Heart right ventricle (tissue), 16 donors: ENCODE measurements around the gene NRP2. TPM values are rescaled to one million over a fixed set of nuclear protein-coding genes. Genes with fewer than 3 reads are reported as not detected.
A peak's percentile ranks its signal among the peaks of the same experiment; 100 is the strongest.

ENCODE experiments used
- ATAC-seq, 8 donors: fragments of 200-7000 bp; cut with Tn5 transposase; one replicate each; pipeline ENCODE4 v1.9.1; 2020; ENCODE audit warnings: mild to moderate bottlenecking in 8 of 8, moderate library complexity in 8 of 8, moderate number of reproducible peaks in 1 of 8
- DNase-seq, 2 donors: peaks; one replicate each; pipeline ENCODE4 v3.0.0-alpha.2; 2020
- H3K27ac ChIP-seq, 10 donors: fragments of 200-600 bp; sonication (generic) in 2 of 10; one replicate each; pipeline versions ENCODE4 v1.5.0 to v1.8.0; 2020 to 2022; ENCODE audit warnings: mild to moderate bottlenecking in 3 of 10
- H3K27me3 ChIP-seq, 7 donors: fragments of 200-600 bp; one replicate each; pipeline ENCODE4 v1.8.0; 2021 to 2022; ENCODE audit warnings: mild to moderate bottlenecking in 2 of 7
- H3K36me3 ChIP-seq, 9 donors: fragments of 200-600 bp; sonication (generic) in 1 of 9; one replicate each; pipeline versions ENCODE4 v1.5.0 to v1.8.0; 2020 to 2022; ENCODE audit warnings: mild to moderate bottlenecking in 2 of 9
- H3K4me1 ChIP-seq, 9 donors: fragments of 200-600 bp; sonication (generic) in 1 of 9; one replicate each; pipeline versions ENCODE4 v1.5.0 to v1.8.0; 2020 to 2022; ENCODE audit warnings: mild to moderate bottlenecking in 4 of 9
- H3K4me3 ChIP-seq, 10 donors: fragments of 200-600 bp; sonication (generic) in 2 of 10; one replicate each; pipeline versions ENCODE4 v1.5.0 to v1.8.0; 2020 to 2022; ENCODE audit warnings: mild to moderate bottlenecking in 7 of 10, moderate library complexity in 2 of 10
- H3K9me3 ChIP-seq, 11 donors: fragments of 200-600 bp in 10 of 11; sonication (generic) in 2 of 11; one replicate each; pipeline versions ENCODE4 v1.5.0 to v1.8.0; 2013 to 2022; ENCODE audit warnings: mild to moderate bottlenecking in 2 of 11, control low read depth in 1 of 11, moderate library complexity in 1 of 11
- WGBS, 2 donors: extraction: QIAGEN DNeasy Blood & Tissue Kit; methylation state at CpG; one replicate each; pipeline ENCODE4 v1.1.7; 2013; ENCODE audit warnings: inconsistent platforms in 1 of 2; 5-methylcytosine and 5-hydroxymethylcytosine counted together
- intact Hi-C, 10 donors: fragments of 100-400 bp; cut with DNase I; formaldehyde crosslinking; loops; one replicate each; pipeline versions ENCODE4 v1.11.1 to v1.14.2; 2022
- polyA plus RNA-seq, 2 donors: library from polyadenylated mRNA; stranded (reverse); fragments of 200-250 nt; gene quantifications; one replicate each; pipeline ENCODE4 v1.2.3, GENCODE V29; 2013
- total RNA-seq, 10 donors: library from RNA; stranded (reverse); fragmentation: NEBNext Ultra II Directional in 3 of 10; extraction: Animal tissue kit (Norgen Biotek cat#: 25700) in 3 of 10; gene quantifications; one replicate each; pipeline versions ENCODE4 v1.2.1 to v1.2.4, GENCODE V29; 2021 to 2023
- TF ChIP-seq, protein P1 (sequence below), 9 donors: fragments of 200-600 bp; sonication (generic) in 2 of 9; IDR thresholded peaks; one replicate each; pipeline versions ENCODE4 v1.5.0 to v1.8.0; 2021 to 2022; ENCODE audit warnings: antibody characterized with exemption in 9 of 9, mild to moderate bottlenecking in 5 of 9, moderate library complexity in 1 of 9
- donor health status: Arrhythmogenic right ventricular cardiomyopathy.
- donor health status: ischemic (EF 13 %, LVEDD 7.1; RV severe dilation, severe dysfunction).
- donor health status: healthy with polysubstance abuse.
- donor health status: DM: no; HTN: yes; CAD: no.
- donor health status: DM: no; HTN: no; CAD: no.
- donor health status: ischemic (EF 25% LVEDD 6.9; RV normal size, moderate dysfunction).
- donor health status: ischemic (EF 25% LVEDD 5.7; RV mildly dilated, moderate dysfunction).
- donor health status: healthy.
- donor health status: DM: yes; HTN: yes; CAD: no.
- donor health status: Ischemic cardiomyopathy.
- donor health status: ischemic (EF 35%, LVEDD 5.7; RV mildly dilated, moderate dysfunction).
- donor health status: nonischemic (EF 11% LVEDD 7.7; RV severe dilation, severe dysfunction).
- donor health status: DM: yes; HTN: yes; CAD: no.
- donor health status: PGD.
- donor health status: ischemic (EF 29% LVEDD 5.4; RV normal size, mild dysfunction).
- donor health status: nonischemic (EF 23%, LVEDD 6.1; RV moderate dilation, normal function).

NRP2 gene
- total and polyA plus RNA-seq, 12 donors, result 2.5 to 29.4 (median 8.6) TPM

DNA sequence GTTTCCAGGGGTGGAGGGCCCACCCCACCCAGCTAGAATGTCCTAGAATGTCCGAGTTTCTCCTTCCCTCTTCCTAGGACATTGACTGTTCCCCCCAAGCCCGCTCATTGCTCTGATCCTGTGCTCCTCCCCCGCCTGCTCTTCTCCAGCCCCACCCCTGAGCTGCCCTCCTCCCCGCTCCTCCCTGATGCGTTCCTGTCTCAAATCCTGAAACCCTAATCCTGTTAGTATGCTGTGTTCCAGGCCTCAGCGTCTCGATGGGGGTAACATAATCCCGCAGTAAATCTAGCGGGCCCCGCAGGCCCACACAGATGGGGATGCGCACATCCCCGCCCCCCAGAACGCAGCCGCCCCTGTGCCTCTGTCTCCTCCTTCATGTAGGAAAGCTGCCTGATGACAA is 51.3 kb downstream of the NRP2 start:
- no peaks in the 10 kb centered on the region for H3K9me3 ChIP-seq
- intact Hi-C loops, result no loop called here
- TF ChIP-seq, protein P1, sequence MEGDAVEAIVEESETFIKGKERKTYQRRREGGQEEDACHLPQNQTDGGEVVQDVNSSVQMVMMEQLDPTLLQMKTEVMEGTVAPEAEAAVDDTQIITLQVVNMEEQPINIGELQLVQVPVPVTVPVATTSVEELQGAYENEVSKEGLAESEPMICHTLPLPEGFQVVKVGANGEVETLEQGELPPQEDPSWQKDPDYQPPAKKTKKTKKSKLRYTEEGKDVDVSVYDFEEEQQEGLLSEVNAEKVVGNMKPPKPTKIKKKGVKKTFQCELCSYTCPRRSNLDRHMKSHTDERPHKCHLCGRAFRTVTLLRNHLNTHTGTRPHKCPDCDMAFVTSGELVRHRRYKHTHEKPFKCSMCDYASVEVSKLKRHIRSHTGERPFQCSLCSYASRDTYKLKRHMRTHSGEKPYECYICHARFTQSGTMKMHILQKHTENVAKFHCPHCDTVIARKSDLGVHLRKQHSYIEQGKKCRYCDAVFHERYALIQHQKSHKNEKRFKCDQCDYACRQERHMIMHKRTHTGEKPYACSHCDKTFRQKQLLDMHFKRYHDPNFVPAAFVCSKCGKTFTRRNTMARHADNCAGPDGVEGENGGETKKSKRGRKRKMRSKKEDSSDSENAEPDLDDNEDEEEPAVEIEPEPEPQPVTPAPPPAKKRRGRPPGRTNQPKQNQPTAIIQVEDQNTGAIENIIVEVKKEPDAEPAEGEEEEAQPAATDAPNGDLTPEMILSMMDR (IDR thresholded peaks at IDR 0.05), result no peak
- H3K4me3 ChIP-seq, result no peak overlapping the region
- peaks cover 0 to 28% (median 6%) of the 10 kb centered on the region in 9 donors for H3K4me1 ChIP-seq
- H3K27ac ChIP-seq, result no peak overlapping the region
- DNase-seq (no peak), ATAC-seq (no peak)
- H3K36me3 ChIP-seq, result peaks cover 0 to 61% (median 0%) of the 10 kb centered on the region in 9 donors
- no peaks in the 10 kb centered on the region for H3K27me3 ChIP-seq
- WGBS, 2 donors, result 89 to 90% methylated on average over 14 of the region's 14 CpGs

DNA sequence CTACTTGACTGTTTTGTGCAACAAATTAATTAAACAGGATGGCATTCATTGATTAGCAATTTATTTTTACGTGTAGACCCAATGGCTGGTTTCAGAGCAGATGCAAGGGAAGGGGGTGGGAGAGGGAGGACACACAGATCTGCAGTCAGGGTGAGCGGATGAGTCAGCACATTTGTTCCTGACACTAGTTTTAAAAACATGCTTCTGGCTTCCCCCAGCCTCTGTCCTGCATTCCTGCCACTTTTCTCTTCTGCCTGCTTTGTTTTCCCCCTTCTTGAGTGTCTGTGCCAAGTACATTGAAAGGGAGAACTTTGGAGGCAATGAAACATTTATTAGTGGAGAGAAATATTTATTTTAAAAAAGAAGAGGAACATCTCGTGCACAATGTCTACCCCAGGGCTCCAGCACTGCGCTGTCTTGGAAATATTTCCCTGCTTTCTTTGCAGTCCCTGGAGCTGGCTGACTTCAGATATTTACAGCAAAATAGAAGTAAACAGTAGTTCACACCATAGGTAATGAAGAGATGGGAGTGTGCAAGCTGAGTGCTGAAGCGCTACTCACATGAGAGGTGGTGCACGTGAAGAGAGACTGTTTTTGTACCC is 52.2 kb downstream of the NRP2 start:
- 74 to 78% methylated on average over 6 of the region's 6 CpGs for WGBS, 2 donors
- ATAC-seq (peak in 3 of 8 donors; percentile 39 to 54 (median 50)), DNase-seq (no peak)
- intact Hi-C loops, result no loop called here
- Histone ChIP-seq H3K9me3 (no peaks in the 10 kb centered on the region), H3K36me3 (peaks cover 0 to 60% (median 0%) of the 10 kb centered on the region in 9 donors), H3K27me3 (no peaks in the 10 kb centered on the region), H3K4me1 (peaks cover 0 to 30% (median 6%) of the 10 kb centered on the region in 9 donors), H3K4me3 (no peak overlapping the region), H3K27ac (no peak overlapping the region)
- TF ChIP-seq, protein P1 (IDR thresholded peaks at IDR 0.05), result no peak

DNA sequence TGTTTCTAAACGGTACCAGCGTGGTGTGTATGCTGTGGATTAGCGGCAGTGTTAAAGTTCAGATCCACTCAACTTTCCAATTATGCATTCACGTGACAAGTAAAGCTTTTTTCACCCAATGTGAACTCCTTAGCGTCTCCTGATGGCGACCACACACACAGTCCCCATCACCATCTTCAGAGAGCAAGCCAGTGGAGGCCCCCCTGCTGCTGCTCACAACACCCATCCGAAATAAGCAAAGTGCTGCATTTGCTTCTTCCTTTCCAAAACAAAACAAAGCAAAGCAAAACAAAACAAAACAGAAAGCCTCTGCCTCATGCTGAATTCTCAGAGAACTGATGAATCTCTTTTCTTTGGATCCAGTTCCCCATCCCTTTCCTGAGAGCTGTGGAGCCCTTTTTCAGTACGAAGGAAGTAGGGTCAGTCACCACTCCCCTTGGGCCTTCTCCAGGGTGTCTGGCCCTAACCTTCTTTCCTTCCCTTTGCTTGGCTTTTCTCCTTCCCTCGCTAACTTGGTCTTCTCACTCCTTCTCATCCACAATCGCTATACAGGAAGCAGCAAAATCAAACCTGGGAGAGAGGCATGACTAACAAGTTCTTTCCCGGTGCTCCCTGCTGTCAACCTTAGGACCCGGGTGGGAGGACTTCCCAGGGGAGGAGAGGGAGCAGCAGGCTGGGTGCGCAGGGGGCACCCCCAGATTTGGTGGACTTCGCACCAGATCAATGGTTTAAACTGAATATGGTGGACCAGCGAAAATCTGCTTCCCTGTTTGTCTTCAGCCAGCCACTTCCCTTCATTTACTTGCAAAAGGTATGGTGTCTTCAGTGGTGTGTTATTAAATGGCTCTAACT is 56.0 kb downstream of the NRP2 start:
- peak overlapping the region in 1 of 10 donors; percentile 41 for H3K27ac ChIP-seq
- peaks cover 0 to 66% (median 0%) of the 10 kb centered on the region in 9 donors for H3K36me3 ChIP-seq
- peak in 2 of 8 donors; percentile 18 to 37 for ATAC-seq

GRCh38 chr2:205739620-205740019 is 57.3 kb downstream of the NRP2 start:
- Histone ChIP-seq H3K36me3 (peaks cover 0 to 77% (median 0%) of the 10 kb centered on the region in 9 donors), H3K4me1 (peaks cover 0 to 22% (median 2%) of the 10 kb centered on the region in 9 donors)
- intact Hi-C loops, result no loop called here

More for the DNA sequence above, 56.0 kb downstream of the NRP2 start:
- Histone ChIP-seq H3K9me3 (no peaks in the 10 kb centered on the region), H3K27me3 (no peaks in the 10 kb centered on the region), H3K4me1 (peaks cover 0 to 25% (median 6%) of the 10 kb centered on the region in 9 donors), H3K4me3 (no peak overlapping the region)
- intact Hi-C loops, result no loop called here
- no peak for DNase-seq
- TF ChIP-seq, protein P1 (IDR thresholded peaks at IDR 0.05), result no peak
- 65 to 77% methylated on average over 15 of the region's 15 CpGs for WGBS, 2 donors

More at GRCh38 chr2:205739620-205740019, 57.3 kb downstream of the NRP2 start:
- Histone ChIP-seq H3K27me3 (no peaks in the 10 kb centered on the region), H3K4me3 (no peak overlapping the region), H3K27ac (no peak overlapping the region), H3K9me3 (no peaks in the 10 kb centered on the region)
- TF ChIP-seq, protein P1 (IDR thresholded peaks at IDR 0.05), result no peak
- DNase-seq (no peak), ATAC-seq (no peak)
- WGBS, 2 donors, result 98 to 100% methylated on average over 1 of the region's 1 CpG
